Astrocyte of the spinal cord (primary cell): ENCODE data around the gene DCBLD2.
A peak's percentile ranks its signal among the peaks of the same experiment; 100 is the strongest.

Source experiments
- DNase-seq: peaks from one replicate; pipeline ENCODE4 v3.0.0; 2011; ENCODE audit warnings: low read depth, low spot score
- H3K4me3 ChIP-seq: 2 replicates; pipeline ENCODE4 v1.5.1; 2011; ENCODE audit warnings: low read depth, mild to moderate bottlenecking, low read length, moderate library complexity
- CTCF ChIP-seq: IDR thresholded peaks from 2 replicates; pipeline ENCODE4 v1.5.1; 2012; ENCODE audit warnings: low read depth, mild to moderate bottlenecking, low read length, inconsistent platforms
- in situ Hi-C: cut with HindIII; loops from 2 replicates; pipeline ENCODE4 v1.10.0; 2017; ENCODE audit warnings: low sequenced_read_pairs

DCBLD2 gene

DNA sequence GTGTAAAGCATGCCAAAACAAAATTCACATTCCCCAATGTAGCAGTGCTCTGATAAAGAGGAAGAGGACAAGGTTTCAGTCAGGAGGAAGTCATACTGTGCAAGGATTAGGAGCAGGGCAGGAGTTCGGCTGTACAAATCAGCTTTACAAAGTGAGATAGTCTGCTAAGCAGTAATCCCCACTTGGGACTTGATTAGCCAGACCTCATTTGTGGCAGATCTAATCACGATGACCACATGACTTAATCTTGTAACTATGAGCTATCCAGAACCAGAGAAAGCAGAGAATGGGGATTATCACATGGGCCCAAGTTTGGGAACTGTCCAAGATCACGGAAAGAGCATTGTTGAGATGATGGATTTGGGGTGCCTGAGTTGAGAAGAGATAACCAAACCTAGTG lies 7.8 kb downstream of the DCBLD2 start:
- in situ Hi-C loops = no loop called here
- peak overlapping the region; percentile 89 for H3K4me3 ChIP-seq
- no peak for TF ChIP-seq CTCF
- peak; percentile 51 for DNase-seq

GRCh38 chr3:98892263-98892662 lies 9.2 kb downstream of the DCBLD2 start:
- TF ChIP-seq CTCF = no peak
- no peak for DNase-seq
- in situ Hi-C loops = no loop called here
- H3K4me3 ChIP-seq = peak overlapping the region; percentile 89

GRCh38 chr3:98890965-98891910 lies 10.3 kb downstream of the DCBLD2 start:
- no peak for TF ChIP-seq CTCF
- in situ Hi-C loops = no loop called here
- H3K4me3 ChIP-seq = peak overlapping the region; percentile 89
- peak; percentile 20 for DNase-seq

GRCh38 chr3:98890181-98890835 lies 11.2 kb downstream of the DCBLD2 start:
- in situ Hi-C loops = no loop called here
- TF ChIP-seq CTCF = no peak
- DNase-seq = no peak
- H3K4me3 ChIP-seq = peak overlapping the region; percentile 14

DNA sequence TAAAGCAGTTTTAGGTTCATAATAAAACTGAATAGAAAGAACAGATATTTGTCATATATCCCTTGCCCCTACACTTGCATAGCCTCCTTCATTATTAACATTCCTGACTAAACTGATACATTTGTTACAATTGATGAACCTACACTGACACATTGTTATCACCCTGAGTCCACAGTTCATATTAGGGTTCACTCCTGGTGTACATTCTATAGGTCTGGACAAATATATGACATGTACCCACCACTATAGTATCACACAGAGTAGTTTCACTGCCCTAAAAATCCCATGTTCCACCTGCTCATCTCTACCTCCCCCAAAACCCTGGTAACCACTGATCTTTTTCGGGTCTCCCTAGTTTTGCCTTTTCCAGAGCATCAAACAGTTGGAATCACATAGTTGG lies 13.8 kb downstream of the DCBLD2 start:
- no peak for DNase-seq
- no peak overlapping the region for H3K4me3 ChIP-seq
- in situ Hi-C loops = no loop called here
- TF ChIP-seq CTCF = no peak

DNA sequence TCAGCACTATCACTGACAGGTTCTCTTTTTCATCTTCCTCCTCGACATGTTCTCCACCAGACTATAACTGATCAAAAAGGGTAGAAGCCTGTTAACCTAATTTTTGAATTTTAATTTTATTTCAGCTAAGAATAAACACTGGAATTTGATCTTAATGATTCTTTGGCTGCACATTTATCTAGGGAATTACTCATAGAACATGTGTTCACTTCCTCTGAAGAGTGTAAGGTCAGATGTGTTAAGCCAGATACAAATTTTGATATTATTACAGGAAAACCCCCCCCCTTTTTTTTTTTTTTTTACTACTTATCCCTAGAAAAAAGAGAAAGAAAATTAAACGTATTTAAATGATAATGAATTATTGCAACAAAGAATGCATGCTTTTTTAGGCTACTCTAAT lies 15.0 kb downstream of the DCBLD2 start:
- no peak overlapping the region for H3K4me3 ChIP-seq
- TF ChIP-seq CTCF = no peak
- in situ Hi-C loops = no loop called here
- DNase-seq = no peak
